ENCODE results near the gene BCDIN3D.

GRCh38 chr12:49865109-49865781 is 22.3 kb upstream of the BCDIN3D start:
- TF ChIP-seq CTCF (IDR thresholded peaks at IDR 0.05): no peak
- TF ChIP-seq POLR2AphosphoS5 (IDR thresholded peaks at IDR 0.05): no peak
- no peak for TF ChIP-seq POLR2A (IDR thresholded peaks at IDR 0.05)
